COLO668 (cell line): ENCODE measurements around the gene PQBP1.
"Not testable (repeated sequence)": the region's sequence is repeated elsewhere in the genome, so short reads cannot be mapped to it uniquely, and the experiment has no call there.

Experiments
- DNase-seq: peaks from one replicate; lab custom pipeline; 2025; ENCODE audit not compliant: unreplicated experiment; lab: John Stamatoyannopoulos, UW

PQBP1 gene, protein sequence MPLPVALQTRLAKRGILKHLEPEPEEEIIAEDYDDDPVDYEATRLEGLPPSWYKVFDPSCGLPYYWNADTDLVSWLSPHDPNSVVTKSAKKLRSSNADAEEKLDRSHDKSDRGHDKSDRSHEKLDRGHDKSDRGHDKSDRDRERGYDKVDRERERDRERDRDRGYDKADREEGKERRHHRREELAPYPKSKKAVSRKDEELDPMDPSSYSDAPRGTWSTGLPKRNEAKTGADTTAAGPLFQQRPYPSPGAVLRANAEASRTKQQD

DNA sequence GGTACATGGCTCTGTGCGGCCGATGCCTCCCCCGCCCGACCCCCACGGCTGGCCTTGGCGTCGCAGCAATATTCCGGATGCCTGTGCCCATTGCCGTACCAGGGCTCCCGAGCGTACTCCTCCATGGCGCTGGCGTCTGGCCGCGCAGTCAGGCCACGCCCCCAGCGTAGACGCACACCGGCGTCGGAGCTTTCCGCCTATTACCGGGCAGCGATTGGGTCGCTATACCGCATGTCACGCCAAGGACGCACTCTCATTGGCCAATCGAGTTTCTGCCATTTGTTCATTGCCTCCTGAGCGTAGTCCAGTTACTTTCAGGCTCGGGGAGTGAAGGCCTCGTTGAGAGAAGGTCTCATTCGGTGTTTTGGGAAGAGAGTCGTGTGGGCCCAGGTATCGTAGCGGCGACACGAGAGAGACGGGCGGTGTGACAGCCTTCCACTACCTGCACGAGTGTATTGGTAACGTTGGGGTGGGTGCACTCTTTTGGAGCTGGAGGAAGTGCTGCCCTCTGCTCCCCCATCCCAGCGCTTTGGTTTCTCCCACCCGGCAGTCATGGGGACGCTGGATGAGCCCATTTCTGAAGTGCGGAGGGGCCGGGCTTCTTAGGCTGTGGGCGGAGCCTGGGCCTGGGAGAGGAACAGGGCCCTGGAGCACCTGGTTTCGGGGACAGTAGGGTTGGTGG lies at the start of gene PQBP1, which contains the start of gene TIMM17B:
PQBP1 (plus strand) TSS at position 306 of the 682 bp plus-strand sequence. CDS start 580 bp downstream, outside the sequence.
TIMM17B (minus strand) TSS at position 144 of the 682 bp plus-strand sequence; CDS start at position 125, 19 bp downstream.
- peak; percentile 93 for DNase-seq

DNA sequence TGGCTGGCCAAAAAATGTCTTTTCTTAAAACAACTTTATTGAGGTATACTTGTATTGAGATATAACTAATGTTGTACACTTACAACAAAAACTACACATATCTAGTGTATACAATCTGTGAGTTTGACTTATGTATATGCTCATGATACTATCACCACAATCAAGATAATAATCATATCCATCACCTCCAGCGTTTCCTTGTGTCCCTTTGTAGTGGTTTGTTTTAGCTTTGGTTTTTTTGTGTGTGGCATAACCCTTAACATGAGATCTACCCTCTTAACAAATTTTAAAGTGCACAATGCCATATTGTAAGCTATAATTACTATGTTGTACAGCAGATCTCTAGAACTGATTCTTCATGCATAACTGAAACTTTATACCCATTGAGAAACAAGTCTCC lies 48.9 kb upstream of the PQBP1 start:
- DNase-seq: no peak

DNA sequence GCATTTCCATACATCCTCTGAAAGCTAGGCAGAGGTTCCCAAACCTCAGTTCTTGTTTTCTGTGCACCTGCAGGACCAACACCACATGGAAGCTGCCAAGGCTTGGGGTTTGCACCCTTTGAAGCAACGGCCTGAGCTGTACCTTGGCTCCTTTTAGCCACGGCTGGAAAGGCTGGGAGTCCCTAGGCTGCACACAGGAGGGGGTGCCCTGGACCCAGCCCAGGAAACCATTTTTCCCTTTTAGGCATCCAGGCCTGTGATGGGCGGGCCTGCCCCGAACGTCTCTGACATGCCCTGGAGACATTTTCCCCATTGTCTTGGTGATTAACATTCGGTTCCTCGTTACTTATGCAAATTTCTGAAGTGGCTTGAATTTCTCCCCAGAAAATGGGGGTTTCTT lies 44.9 kb upstream of the PQBP1 start:
- DNase-seq: no peak

DNA sequence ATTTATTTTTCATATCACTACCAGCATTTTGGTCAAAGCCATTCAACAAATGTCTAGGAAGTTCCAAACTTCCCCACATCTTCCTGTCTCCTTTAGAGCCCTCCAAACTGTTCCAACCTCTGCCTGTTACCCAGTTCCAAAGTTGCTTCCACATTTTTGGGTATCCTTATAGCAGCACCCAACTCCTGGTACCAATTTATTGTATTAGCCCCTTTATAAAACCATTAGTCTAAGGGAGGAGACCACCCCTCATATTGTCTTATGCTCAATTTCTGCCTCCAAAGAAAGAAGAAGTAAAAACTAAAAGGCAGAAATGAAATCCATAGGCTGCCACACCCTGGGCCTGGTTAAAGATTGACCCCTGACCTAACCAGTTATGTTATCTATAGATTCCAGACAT lies 44.2 kb upstream of the PQBP1 start:
- DNase-seq: not testable (repeated sequence)

DNA sequence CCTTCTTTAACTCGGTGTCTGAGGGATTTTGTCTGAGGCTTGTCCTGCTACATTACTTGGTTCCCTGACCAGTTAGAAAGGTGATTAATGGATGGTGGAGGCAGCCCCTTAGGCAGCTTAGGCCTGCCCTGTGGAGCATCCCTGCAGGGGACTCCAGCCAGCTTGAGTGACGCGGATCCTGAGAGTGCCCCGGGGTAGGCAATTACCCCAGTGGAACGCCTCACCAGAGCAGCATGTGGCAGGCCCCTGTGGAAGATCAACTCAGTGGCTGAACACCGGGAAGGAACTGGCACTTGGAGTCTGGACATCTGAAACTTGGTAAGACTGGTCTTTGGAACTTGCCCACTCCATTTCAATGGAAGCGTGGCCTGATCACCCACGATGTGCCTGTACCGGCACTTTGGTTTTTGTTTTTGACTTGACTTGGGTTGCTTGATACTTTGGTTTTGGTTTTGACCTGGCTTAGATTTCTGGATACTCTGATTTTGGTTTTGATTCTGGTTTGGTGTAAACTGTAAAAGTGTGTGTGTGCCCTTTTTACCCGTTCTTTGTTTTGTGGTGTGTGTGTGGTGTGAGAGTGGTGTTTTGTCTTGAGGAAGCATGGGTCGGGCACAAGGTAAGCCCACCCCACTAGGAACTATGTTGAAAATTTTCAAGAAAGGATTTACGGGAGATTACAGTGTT lies 43.5 kb upstream of the PQBP1 start:
- not testable (repeated sequence) for DNase-seq

DNA sequence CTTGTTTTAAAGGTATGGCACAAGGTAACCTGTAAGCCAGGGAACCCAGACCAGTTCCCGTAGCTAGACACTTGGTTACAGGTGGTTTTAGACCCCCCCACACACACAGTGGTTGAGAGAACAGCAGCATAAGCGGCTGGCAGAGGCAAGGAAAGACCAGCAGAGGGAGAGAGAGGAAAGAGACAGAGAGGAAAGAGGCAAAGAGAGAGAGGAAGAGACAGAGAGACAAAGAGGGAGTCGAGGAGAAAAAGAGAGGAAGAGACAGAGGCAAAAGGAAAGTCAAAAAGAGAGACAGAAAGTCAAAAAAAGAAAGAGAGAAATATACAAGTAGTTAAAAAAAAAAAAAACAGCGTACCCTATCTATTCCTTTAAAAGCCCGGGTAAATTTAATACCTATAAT lies 42.8 kb upstream of the PQBP1 start:
- no peak for DNase-seq

DNA sequence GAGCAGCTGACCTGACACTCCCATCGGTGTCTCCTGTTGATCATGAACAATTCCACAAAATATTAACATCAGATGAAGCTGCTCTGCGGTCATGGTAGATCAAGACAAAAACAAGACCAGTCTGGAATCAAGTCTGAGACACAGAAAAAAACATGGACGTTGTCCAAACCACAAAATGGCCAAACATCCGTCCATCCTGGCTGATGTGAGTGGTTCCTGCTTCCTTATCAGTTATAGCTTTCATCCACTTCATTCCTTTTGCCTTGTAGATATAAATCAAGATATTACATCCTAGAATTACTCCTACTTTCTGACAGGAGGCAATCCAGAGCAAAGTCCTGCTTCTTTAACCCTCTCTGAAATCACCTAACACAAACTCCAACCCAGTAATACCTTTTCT lies 33.5 kb upstream of the PQBP1 start:
- DNase-seq: no peak

DNA sequence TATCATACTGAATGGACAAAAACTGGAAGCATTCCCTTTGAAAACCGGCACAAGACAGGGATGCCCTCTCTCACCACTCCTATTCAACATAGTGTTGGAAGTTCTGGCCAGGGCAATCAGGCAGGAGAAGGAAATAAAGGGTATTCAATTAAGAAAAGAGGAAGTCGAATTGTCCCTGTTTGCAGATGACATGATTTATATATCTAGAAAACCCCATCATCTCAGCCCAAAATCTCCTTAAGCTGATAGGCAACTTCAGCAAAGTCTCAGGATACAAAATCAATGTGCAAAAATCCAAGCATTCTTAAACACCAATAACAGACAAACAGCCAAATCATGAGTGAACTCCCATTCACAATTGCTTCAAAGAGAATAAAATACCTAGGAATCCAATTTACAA lies 25.7 kb upstream of the PQBP1 start:
- DNase-seq: not testable (repeated sequence)

DNA sequence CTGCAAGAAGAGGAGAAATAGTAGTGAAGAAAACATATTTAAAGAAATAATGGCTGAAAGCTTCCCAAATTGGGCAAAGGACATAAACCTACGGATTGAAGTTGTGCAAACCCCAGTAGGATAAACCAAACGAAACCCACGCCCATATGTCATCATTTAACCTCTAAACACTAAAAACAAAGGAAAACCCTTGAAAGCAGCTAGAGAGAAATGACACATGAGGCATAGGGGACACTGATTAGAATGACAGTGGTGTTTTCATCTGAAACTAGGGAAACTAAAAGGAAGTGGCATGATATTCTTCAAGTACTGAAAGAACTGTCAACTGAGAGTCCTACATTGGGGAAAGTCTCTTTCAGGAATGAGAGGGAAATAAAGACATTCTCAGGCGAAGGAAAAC lies 20.8 kb upstream of the PQBP1 start:
- not testable (repeated sequence) for DNase-seq

DNA sequence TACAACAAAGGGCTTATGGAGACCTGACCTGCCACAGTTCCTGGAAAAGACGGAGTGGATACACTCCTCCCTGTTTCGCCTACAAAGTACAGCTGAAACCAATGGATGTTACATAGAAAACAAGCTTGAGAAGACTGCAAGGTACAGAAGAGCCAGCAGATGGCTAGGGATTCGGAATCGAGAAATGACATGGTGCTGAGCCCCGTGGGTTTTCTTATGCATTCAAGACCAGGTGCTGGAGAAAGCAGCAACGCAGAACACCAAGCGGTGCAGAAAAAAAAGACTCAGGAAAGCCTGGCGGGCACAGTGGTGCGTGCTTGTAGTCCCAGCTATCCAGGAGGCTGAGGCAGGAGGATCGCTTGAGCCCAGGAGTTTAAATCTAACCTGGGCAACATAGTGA lies 14.0 kb upstream of the PQBP1 start:
- DNase-seq: no peak

DNA sequence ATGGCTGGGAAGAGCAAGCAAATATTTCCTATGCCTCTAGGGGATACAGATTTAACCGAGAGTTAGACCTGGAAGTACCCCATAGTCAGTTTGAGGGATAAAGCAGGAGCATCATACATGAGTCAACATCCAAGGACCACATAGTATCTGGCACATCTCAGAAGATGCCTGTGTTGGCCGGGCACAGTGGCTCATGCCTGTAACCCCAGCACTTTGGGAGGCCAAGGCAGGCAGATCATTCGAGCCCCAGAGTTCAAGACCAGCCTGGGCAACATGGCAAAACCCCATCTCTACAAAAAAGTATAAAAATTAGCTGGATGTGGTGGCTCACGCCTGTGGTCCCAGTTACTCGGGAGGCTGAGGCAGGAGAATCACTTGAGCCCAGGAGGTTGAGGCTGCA lies 11.1 kb upstream of the PQBP1 start:
- DNase-seq: not testable (repeated sequence)

DNA sequence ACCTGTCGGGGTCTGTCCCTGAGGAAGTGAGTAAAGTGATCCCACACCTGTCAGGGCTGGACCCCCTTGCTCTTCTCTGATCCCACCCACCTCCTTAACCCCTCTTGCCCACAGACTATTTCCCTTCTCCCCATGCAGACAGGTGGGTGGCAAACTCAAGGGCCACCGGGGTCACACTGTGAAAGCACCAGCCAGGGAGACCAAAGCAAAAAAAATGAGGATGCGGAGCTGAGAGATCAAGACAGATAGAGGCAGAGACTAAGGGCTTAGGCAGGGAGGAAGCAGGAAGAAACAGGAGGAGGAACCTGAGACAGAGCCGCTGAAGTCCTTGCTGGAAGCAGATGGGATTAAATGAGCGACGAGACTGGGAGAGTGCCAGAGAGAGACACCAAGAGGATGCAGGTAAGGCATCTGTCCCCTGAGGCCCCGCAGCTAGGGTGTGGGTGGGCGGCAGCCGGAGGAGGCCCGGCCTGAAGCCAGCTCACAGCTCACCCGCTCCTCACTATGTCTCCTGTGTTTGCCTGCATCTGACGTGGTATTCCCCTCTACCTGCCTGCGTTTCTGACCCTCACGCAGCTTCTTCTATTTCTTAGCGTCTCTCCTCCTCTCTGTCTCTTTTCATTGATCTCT lies 7.3 kb upstream of the PQBP1 start:
- DNase-seq: no peak

DNA sequence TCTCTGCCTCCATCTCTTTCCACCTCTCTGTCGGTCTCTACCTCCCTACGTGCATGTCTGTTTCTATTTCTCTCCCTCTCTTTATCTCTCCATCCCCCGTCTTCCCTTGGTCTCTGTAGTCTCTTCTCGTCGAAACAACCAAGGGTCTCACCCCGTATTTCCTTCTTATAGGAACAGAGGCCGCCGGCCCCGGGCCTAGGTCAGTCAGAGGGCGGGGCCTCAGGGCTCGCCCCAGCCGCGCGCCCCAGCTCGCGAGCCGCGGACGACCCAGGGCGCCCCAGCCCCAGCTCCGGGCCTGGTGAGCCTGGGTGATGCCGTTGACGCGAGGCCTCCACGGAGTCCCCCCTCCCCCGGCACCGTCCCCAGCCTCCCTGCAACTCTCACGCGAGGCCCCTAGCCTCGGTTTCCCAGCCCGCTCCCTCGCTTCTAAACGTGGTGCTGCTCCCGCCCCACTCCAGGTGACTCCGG lies 6.8 kb upstream of the PQBP1 start:
- DNase-seq: peak; percentile 27

DNA sequence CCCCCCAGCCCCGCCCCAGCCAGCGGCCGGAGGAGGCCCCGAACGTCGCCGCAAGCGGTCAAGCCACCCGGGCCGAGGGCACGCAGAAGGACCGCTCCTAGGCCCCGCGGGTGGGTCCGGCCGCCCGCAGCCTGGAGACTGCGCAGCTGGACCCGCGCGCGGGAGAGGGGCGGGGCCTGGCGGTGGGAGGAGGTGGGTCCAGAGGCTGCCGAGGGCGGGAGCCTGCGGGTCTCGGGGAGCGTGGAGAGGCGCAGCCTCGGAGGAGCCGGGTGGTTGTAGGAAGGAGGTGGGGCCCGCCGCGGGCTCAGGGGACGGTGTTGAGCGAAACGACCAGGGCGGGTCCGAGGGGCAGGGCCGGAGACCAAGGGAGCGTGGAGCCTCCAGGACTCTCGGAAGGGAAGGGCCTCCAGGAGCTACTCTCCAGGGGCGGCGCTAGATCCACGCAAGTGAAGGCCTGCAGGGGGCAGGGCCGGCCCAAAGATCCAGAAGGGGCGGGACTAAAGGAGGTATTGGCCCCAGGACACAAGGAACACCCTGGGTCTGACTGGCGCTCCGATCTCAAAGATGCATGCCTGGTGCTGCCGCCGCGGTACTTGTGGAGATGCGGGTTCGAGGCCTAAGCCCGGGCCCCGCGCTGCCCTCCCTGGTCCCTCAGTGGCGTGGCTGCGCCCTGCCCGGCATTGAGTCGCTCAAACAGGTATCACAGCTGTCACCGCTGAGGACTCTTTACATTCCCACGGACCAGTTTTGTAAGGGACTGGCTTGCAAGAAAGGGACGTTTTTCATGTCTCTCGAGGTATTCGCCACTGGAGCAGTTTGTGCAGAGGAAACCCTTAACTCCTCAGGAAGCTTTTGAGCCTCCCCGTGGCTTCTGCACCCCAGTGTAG lies 6.1 kb upstream of the PQBP1 start:
- peak; percentile 83 for DNase-seq

DNA sequence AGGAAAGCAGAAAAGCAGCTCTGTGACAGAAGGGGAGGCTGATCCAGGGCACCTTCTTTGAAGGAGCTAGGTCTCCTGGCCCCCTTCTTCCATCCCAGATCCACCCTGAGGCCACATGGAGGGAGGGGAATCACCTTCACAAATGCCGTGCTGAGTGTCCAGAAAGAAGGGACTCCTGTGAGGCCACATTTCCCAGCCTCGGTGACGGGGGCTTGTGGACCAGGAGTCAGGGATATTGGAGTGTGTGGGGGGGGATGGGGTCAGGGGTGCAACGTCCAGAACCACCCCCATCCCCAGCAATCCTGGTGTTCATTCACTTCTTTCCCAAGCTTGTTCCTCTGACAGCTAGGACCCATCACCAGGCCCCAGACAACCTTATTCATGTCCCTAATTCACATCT lies 4.8 kb upstream of the PQBP1 start:
- DNase-seq: no peak

DNA sequence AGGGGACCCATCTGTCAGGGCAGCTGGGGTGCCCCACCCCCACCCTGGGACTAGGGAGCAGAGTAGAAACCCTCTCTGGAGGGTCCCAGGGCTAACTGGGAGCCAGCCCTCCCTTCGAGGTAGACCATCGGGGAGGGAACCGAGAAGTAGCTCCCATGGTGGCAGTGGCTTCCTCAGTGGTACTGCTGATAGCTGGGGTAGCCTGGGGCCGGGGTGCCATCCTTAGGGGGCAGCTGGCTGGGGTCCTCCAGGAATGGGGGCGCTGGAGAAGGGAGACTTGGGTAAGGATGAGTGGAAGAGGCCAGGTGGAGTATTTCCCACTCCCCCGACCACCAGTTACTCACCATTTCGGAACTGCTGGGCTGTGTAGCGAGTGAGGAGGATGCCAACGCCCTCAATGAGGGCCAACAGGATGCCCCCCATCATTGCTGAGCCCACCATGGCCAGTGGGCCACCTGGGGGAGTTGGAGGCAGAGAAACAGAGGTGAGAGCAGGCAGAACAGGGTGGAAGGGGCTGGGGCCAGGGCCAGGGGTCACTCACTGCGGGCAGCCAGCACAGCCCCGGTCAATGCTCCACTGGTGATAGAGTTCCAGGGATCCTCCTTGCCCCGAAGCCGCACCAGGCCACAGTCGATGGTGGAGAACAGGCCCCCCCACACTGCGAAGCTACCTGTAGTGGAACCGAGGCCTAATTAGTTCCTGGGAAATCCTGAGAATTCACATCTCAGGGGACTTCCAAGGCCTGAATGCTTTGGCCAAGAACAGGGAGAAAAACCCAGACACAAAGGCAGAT lies 4.0 kb upstream of the PQBP1 start:
- DNase-seq: no peak

DNA sequence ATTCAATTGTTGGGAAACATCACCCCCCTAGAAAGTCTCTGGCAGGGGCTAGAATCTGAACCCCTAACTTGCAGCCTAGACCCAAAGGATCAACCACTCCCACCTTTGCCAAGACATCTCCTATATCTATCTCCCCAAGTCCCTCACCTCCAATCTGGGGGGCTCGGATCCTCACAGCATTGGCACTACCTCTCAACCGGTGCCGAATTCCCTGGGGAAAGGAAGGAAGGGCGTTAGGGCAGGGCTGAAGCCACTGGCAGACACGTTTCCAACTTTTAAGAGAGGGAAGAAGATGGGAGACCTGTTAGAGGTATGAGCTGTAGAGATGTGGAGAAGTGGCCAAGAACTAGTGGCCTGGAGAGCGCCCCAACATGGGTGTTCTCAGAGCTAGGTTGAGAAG lies 2.8 kb upstream of the PQBP1 start:
- DNase-seq: no peak

DNA sequence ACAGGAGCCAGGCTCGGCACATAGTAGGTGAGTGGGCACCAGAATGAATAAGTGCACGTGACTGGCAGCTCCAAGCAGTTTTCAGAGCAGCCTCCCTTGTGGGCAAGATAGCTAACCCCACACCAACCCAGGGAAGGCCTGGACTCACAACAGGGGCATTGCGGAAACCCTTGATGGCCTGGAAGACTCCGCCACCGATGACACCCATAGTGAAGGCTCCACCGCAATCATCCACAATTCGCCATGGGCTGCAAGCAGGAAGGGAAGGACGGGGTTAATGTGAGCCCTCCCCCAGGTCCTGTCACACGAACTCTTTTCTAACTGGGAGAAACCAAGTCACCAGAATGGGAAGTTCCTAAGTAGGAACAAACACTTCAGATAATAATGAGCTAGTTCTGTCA lies 1.1 kb upstream of the PQBP1 start:
- DNase-seq: peak; percentile 3

DNA sequence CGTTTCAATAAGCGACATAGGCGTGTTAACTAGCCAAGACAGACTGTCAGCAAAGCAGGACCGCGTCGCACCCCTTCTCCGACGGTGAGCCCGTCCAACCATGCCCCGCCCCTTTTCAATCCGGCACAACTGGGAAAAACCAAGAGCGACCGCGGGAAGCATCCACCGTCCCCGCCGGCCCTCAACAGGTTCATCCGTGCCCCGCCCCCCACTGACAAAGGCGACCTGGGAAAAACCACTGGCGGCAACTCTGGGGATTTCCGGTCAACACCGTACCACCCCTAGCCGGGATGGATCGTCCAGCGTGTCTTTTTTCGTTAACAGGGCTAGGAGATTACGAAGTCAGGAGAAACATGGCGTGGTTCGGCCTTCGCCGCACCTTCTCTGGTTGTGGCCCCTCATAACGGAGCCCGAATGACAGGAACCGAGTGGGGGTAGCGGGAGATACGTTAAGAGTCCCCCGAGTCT lies 539 bp upstream of the PQBP1 start:
- peak; percentile 91 for DNase-seq

DNA sequence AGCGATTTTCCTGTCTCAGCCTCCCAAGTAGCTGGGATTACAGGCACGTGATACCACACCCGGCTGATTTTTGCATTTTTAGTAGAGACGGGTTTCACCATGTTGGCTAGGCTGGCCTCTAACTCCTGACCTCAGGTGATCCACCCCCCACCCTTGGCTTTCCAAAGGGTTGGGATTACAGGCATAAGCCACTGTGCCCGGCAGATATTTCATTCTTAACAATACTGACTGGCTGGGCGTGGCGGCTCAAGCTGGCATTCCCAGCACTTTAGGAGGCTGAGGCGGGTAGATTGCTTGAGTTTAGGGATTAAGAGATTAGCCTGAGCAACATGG lies 1.3 kb downstream of the PQBP1 start:
- DNase-seq: no peak
